SU-DHL-6 (cell line): ENCODE results near the gene APC.

Experiments
- EZH2phosphoT487 ChIP-seq: fragments of 200-600 bp; sonication (generic), shearing (Covaris generic); conservative IDR thresholded peaks from 2 replicates; pipeline ENCODE4 v1.6.1; 2018; ENCODE audit warnings: mild to moderate bottlenecking, antibody characterized with exemption, low read length, moderate library complexity, mixed read lengths
- TF ChIP-seq, protein P1 (sequence below): fragments of 200-600 bp; sonication (generic); IDR thresholded peaks from one replicate; pipeline ENCODE4 v1.5.1; 2017; ENCODE audit warnings: antibody characterized with exemption, mild to moderate bottlenecking, low read length, moderate library complexity; ENCODE audit not compliant: insufficient read depth, poor library complexity, severe bottlenecking

DNA sequence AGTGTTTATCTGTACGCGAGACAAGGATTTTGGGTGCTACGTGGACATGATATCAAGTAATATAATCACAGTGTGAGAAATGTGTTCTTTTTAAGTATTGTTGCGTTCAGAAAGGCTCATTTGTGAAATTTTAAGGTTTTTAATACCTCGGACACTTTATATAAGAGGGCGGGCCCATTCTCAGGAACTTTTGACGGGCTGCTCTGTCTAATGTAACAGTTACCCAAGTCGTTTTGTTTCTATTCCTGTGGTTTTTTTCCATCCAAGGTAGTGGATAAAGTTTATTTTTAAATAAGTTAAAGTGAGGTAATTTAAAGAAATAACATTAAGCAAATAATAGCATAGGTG lies 123.9 kb downstream of the APC start:
- TF ChIP-seq, protein P1, sequence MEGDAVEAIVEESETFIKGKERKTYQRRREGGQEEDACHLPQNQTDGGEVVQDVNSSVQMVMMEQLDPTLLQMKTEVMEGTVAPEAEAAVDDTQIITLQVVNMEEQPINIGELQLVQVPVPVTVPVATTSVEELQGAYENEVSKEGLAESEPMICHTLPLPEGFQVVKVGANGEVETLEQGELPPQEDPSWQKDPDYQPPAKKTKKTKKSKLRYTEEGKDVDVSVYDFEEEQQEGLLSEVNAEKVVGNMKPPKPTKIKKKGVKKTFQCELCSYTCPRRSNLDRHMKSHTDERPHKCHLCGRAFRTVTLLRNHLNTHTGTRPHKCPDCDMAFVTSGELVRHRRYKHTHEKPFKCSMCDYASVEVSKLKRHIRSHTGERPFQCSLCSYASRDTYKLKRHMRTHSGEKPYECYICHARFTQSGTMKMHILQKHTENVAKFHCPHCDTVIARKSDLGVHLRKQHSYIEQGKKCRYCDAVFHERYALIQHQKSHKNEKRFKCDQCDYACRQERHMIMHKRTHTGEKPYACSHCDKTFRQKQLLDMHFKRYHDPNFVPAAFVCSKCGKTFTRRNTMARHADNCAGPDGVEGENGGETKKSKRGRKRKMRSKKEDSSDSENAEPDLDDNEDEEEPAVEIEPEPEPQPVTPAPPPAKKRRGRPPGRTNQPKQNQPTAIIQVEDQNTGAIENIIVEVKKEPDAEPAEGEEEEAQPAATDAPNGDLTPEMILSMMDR, result no peak
- TF ChIP-seq EZH2phosphoT487, result no peak
